ENCODE measurements around the gene ARHGAP22.

Gene ARHGAP22

GRCh38 chr10:48550071-48550691 lies 54.7 kb downstream of the ARHGAP22 start:
- no peak for DNase-seq

GRCh38 chr10:48549236-48549635 lies 55.6 kb downstream of the ARHGAP22 start:
- no peak for DNase-seq

GRCh38 chr10:48548531-48549135 lies 56.2 kb downstream of the ARHGAP22 start:
- DNase-seq = no peak

GRCh38 chr10:48547981-48548380 lies 56.9 kb downstream of the ARHGAP22 start:
- DNase-seq = no peak

- no peak for DNase-seq
These were observed 57.6 kb downstream of the ARHGAP22 start for GRCh38 chr10:48547061-48547895.

- DNase-seq = no peak
These were observed 59.3 kb downstream of the ARHGAP22 start for GRCh38 chr10:48545462-48546145.

GRCh38 chr10:48543182-48543844 lies 61.6 kb downstream of the ARHGAP22 start:
- no peak for DNase-seq

- DNase-seq = no peak
These were observed 62.2 kb downstream of the ARHGAP22 start for GRCh38 chr10:48542471-48543181.

- no peak for DNase-seq
These were observed 63.6 kb downstream of the ARHGAP22 start for GRCh38 chr10:48541144-48541795.

GRCh38 chr10:48538611-48539010 lies 66.3 kb downstream of the ARHGAP22 start:
- no peak for DNase-seq

GRCh38 chr10:48536916-48537890 lies 67.7 kb downstream of the ARHGAP22 start:
- no peak for DNase-seq

GRCh38 chr10:48536156-48536500 lies 68.7 kb downstream of the ARHGAP22 start:
- DNase-seq = no peak

- DNase-seq = no peak
These were observed 69.3 kb downstream of the ARHGAP22 start for GRCh38 chr10:48535416-48536155.

GRCh38 chr10:48533951-48534720 lies 70.7 kb downstream of the ARHGAP22 start:
- DNase-seq = no peak

GRCh38 chr10:48533540-48533939 lies 71.3 kb downstream of the ARHGAP22 start:
- no peak for DNase-seq

- DNase-seq = no peak
These were observed 73.4 kb downstream of the ARHGAP22 start for GRCh38 chr10:48531486-48531885.

- DNase-seq = no peak
These were observed 75.5 kb downstream of the ARHGAP22 start for GRCh38 chr10:48529331-48529730.

GRCh38 chr10:48527756-48528155 lies 77.1 kb downstream of the ARHGAP22 start:
- DNase-seq = no peak

All from NCI-H1417 (cell line).